Gastroesophageal sphincter (tissue), 3 donors: ENCODE measurements around the gene BGN.

ENCODE experiments used
- CTCF ChIP-seq, 4 experiments: fragments of 200-600 bp in 2 of 4; fragments of 450-650 bp in 2 of 4; sonication (generic) in 1 of 4; IDR thresholded peaks; one replicate each; pipeline ENCODE4 v1.5.1; 2017 to 2019; ENCODE audit warnings: antibody characterized with exemption in 4 of 4, mild to moderate bottlenecking in 2 of 4, moderate library complexity in 2 of 4
- POLR2A ChIP-seq, 2 donors: fragments of 450-650 bp; IDR thresholded peaks; one replicate each; pipeline ENCODE4 v1.6.1; 2017; ENCODE audit warnings: antibody characterized with exemption in 2 of 2, mild to moderate bottlenecking in 2 of 2, moderate library complexity in 1 of 2
- POLR2AphosphoS5 ChIP-seq: sonication (generic); formaldehyde crosslinking; IDR thresholded peaks from one replicate; pipeline ENCODE4 v1.6.1; 2017; ENCODE audit warnings: antibody characterized with exemption

- TF ChIP-seq CTCF (IDR thresholded peaks at IDR 0.05) (no peak), POLR2AphosphoS5 (no peak), POLR2A (IDR thresholded peaks at IDR 0.05) (no peak)
Measured at GRCh38 chrX:153546386-153546785, 51.6 kb downstream of the BGN start.
